ENCODE data around the gene CEP78. TPM values are rescaled to one million over a fixed set of nuclear protein-coding genes. Genes with fewer than 3 reads are reported as not detected.

The CEP78 gene
- total RNA-seq, 1 experiment from 2014 or later: 57.8 TPM

DNA sequence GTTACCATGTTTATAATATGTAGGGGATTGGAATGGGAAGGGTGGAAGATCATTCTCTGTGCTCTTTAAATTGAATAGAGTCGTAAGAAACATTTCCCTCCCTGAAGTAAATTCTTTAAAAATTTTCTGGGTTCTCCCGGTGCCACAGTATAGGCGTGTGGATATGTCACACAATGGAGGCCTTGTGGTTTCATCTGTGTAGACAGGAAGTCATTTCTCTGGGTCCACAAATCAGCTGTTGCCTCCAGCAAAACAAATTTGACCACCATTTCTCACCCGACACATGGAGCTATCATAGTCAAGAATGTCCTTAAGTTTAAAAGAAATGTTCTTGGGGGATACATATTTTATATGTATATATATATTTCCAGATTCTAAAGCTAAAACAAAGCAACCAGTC lies 17.4 kb downstream of the CEP78 start:
- no peaks in the 10 kb centered on the region for H4K20me1 ChIP-seq (ENCODE audit: control insufficient read depth, insufficient read depth, insufficient read length)
- Mint-ChIP-seq H3K9me3 (no peaks in the 10 kb centered on the region), H3K36me3 (ENCODE audit: insufficient read depth in 1 of 3, low read depth in 3 of 3) (peaks cover 4 to 57% (median 52%) of the 10 kb centered on the region in 3 experiments; a peak in 6 of 7 replicates), H3K4me3 (no peak overlapping the region), H3K27ac (no peak overlapping the region), H3K4me1 (no peaks in the 10 kb centered on the region), H3K27me3 (ENCODE audit: low read depth) (no peaks in the 10 kb centered on the region)
- WGBS (ENCODE audit: extremely low coverage, insufficient read length, low lambda C conversion rate): no CpG with 5 or more reads among the region's 4 CpGs
- no peaks in the 10 kb centered on the region for H3K23me2 ChIP-seq (ENCODE audit: insufficient read length, low read depth, low read length, poor library complexity, severe bottlenecking)
- no peaks in the 10 kb centered on the region for H3K79me1 ChIP-seq (ENCODE audit: insufficient read depth, low read depth, low read length, poor library complexity, severe bottlenecking)
- H4K91ac ChIP-seq (ENCODE audit: insufficient read length, low read depth, low read length): no peak overlapping the region
- H2AFZ ChIP-seq (ENCODE audit: low read length): no peak overlapping the region
- no peak overlapping the region for H3K18ac ChIP-seq (ENCODE audit: insufficient read length, low read depth, low read length)
- H3K27me3 ChIP-seq (ENCODE audit: insufficient read depth, low read length): no peaks in the 10 kb centered on the region
- H4K8ac ChIP-seq (replicated peaks; ENCODE audit: insufficient read length, low read depth, low read length): no peak overlapping the region
- H4K5ac ChIP-seq (ENCODE audit: insufficient read length, low read depth, low read length): no peak overlapping the region
- no peak overlapping the region for H2AK5ac ChIP-seq (ENCODE audit: insufficient read length, low read length)
- TF ChIP-seq, protein P1, sequence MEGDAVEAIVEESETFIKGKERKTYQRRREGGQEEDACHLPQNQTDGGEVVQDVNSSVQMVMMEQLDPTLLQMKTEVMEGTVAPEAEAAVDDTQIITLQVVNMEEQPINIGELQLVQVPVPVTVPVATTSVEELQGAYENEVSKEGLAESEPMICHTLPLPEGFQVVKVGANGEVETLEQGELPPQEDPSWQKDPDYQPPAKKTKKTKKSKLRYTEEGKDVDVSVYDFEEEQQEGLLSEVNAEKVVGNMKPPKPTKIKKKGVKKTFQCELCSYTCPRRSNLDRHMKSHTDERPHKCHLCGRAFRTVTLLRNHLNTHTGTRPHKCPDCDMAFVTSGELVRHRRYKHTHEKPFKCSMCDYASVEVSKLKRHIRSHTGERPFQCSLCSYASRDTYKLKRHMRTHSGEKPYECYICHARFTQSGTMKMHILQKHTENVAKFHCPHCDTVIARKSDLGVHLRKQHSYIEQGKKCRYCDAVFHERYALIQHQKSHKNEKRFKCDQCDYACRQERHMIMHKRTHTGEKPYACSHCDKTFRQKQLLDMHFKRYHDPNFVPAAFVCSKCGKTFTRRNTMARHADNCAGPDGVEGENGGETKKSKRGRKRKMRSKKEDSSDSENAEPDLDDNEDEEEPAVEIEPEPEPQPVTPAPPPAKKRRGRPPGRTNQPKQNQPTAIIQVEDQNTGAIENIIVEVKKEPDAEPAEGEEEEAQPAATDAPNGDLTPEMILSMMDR (conservative IDR thresholded peaks at IDR 0.05): no peak
- no peaks in the 10 kb centered on the region for H3K9me3 ChIP-seq (ENCODE audit: control insufficient read depth, low read depth, low read length)
- H2BK5ac ChIP-seq (ENCODE audit: insufficient read length, low read length): no peak overlapping the region
- no peak overlapping the region for H2BK120ac ChIP-seq (ENCODE audit: low read depth, low read length, poor library complexity, severe bottlenecking)
- H3K23ac ChIP-seq (ENCODE audit: insufficient read length, low read depth, low read length): no peak overlapping the region
- no peaks in the 10 kb centered on the region for H3K79me2 ChIP-seq (ENCODE audit: insufficient read depth, low read length)
- no peak overlapping the region for H3K4me2 ChIP-seq (ENCODE audit: insufficient read depth, insufficient read length, low read length)
- no peak overlapping the region for H3K4ac ChIP-seq (ENCODE audit: low read depth, low read length)
- H2BK12ac ChIP-seq (ENCODE audit: insufficient read length, low read depth, low read length): no peak overlapping the region
- no peak overlapping the region for H3K9ac ChIP-seq (ENCODE audit: extremely low read depth, insufficient read length, low read length)
- no peak overlapping the region for H3K14ac ChIP-seq (ENCODE audit: insufficient read depth, low read length)
- DNase-seq: no peak
- no peaks in the 10 kb centered on the region for H3K4me1 ChIP-seq (ENCODE audit: insufficient read depth, low read length)
- H2BK20ac ChIP-seq (ENCODE audit: low read depth, low read length, poor library complexity, severe bottlenecking): no peak overlapping the region
- no peak overlapping the region for H3K27ac ChIP-seq (ENCODE audit: insufficient read length, low read depth, low read length)
- H2BK15ac ChIP-seq (ENCODE audit: low read depth, low read length): no peak overlapping the region
- no peak overlapping the region for H3T11ph ChIP-seq (ENCODE audit: low read length)
- H3K56ac ChIP-seq (ENCODE audit: insufficient read length, low read depth, low read length): no peak overlapping the region
